ENCODE results near the gene PCBP3. TPM values are rescaled to one million over a fixed set of nuclear protein-coding genes. Genes with fewer than 3 reads are reported as not detected.

Gene PCBP3
- total RNA-seq, 1 experiment from 2014 or later: 10.9 TPM

GRCh38 chr21:45982758-45983648, 339.5 kb downstream of the PCBP3 start:
- no peak overlapping the region for H3K56ac ChIP-seq (ENCODE audit: insufficient read length, low read depth, low read length)
- H3K18ac ChIP-seq (ENCODE audit: insufficient read length, low read depth, low read length): no peak overlapping the region
- H3K9ac ChIP-seq (ENCODE audit: extremely low read depth, insufficient read length, low read length): peak overlapping the region; percentile 52
- H4K8ac ChIP-seq (replicated peaks; ENCODE audit: insufficient read length, low read depth, low read length): no peak overlapping the region
- H2BK5ac ChIP-seq (ENCODE audit: insufficient read length, low read length): no peak overlapping the region
- H2BK20ac ChIP-seq (ENCODE audit: low read depth, low read length, poor library complexity, severe bottlenecking): no peak overlapping the region
- TF ChIP-seq CTCF (conservative IDR thresholded peaks at IDR 0.05): no peak
- peaks cover 2% of the 10 kb centered on the region for H4K20me1 ChIP-seq (ENCODE audit: control insufficient read depth, insufficient read depth, insufficient read length)
- H3K27ac ChIP-seq (ENCODE audit: insufficient read length, low read depth, low read length): no peak overlapping the region
- Mint-ChIP-seq H3K4me1 (peaks cover 8% of the 10 kb centered on the region in 2 experiments), H3K36me3 (ENCODE audit: insufficient read depth in 1 of 3, low read depth in 3 of 3) (peaks cover 15 to 27% (median 17%) of the 10 kb centered on the region in 3 experiments), H3K4me3 (peak overlapping the region; percentile 73 to 82), H3K27me3 (ENCODE audit: low read depth) (peaks cover 5% of the 10 kb centered on the region), H3K9me3 (no peaks in the 10 kb centered on the region), H3K27ac (no peak overlapping the region)
- no peak overlapping the region for H2AFZ ChIP-seq (ENCODE audit: low read length)
- no peaks in the 10 kb centered on the region; the same call in 1 of the 2 replicates for H3K27me3 ChIP-seq (ENCODE audit: insufficient read depth, low read length)
- no peak overlapping the region for H2AK5ac ChIP-seq (ENCODE audit: insufficient read length, low read length)
- H3K79me2 ChIP-seq (ENCODE audit: insufficient read depth, low read length): no peaks in the 10 kb centered on the region
- H3K79me1 ChIP-seq (ENCODE audit: insufficient read depth, low read depth, low read length, poor library complexity, severe bottlenecking): no peaks in the 10 kb centered on the region
- H3K9me3 ChIP-seq (ENCODE audit: control insufficient read depth, low read depth, low read length): no peaks in the 10 kb centered on the region
- H3K23me2 ChIP-seq (ENCODE audit: insufficient read length, low read depth, low read length, poor library complexity, severe bottlenecking): peaks cover 14% of the 10 kb centered on the region
- H3T11ph ChIP-seq (ENCODE audit: low read length): no peak overlapping the region
- H3K14ac ChIP-seq (ENCODE audit: insufficient read depth, low read length): no peak overlapping the region; the same call in 1 of the 2 replicates
- no peak overlapping the region for H3K4ac ChIP-seq (ENCODE audit: low read depth, low read length)
- H3K4me1 ChIP-seq (ENCODE audit: insufficient read depth, low read length): no peaks in the 10 kb centered on the region
- no peak for DNase-seq
- H2BK12ac ChIP-seq (ENCODE audit: insufficient read length, low read depth, low read length): no peak overlapping the region
- H4K91ac ChIP-seq (ENCODE audit: insufficient read length, low read depth, low read length): no peak overlapping the region
- H2BK15ac ChIP-seq (ENCODE audit: low read depth, low read length): no peak overlapping the region
- peak overlapping the region; percentile 72 for H3K4me2 ChIP-seq (ENCODE audit: insufficient read depth, insufficient read length, low read length)
- no peak overlapping the region for H3K23ac ChIP-seq (ENCODE audit: insufficient read length, low read depth, low read length)
- no peak overlapping the region for H2BK120ac ChIP-seq (ENCODE audit: low read depth, low read length, poor library complexity, severe bottlenecking)
- WGBS (ENCODE audit: extremely low coverage, insufficient read length, low lambda C conversion rate): no CpG with 5 or more reads among the region's 45 CpGs
- H4K5ac ChIP-seq (ENCODE audit: insufficient read length, low read depth, low read length): no peak overlapping the region
